HG03064 (cell line): ENCODE measurements around the gene DAP.
"Not testable (repeated sequence)": the region's sequence is repeated elsewhere in the genome, so short reads cannot be mapped to it uniquely, and the experiment has no call there.

Experiments
- ATAC-seq: cut with Tn5 transposase; IDR thresholded peaks from one replicate; pipeline ENCODE4 v1.9.1; 2021; ENCODE audit warnings: low read depth; ENCODE audit not compliant: unreplicated experiment

The DAP gene

DNA sequence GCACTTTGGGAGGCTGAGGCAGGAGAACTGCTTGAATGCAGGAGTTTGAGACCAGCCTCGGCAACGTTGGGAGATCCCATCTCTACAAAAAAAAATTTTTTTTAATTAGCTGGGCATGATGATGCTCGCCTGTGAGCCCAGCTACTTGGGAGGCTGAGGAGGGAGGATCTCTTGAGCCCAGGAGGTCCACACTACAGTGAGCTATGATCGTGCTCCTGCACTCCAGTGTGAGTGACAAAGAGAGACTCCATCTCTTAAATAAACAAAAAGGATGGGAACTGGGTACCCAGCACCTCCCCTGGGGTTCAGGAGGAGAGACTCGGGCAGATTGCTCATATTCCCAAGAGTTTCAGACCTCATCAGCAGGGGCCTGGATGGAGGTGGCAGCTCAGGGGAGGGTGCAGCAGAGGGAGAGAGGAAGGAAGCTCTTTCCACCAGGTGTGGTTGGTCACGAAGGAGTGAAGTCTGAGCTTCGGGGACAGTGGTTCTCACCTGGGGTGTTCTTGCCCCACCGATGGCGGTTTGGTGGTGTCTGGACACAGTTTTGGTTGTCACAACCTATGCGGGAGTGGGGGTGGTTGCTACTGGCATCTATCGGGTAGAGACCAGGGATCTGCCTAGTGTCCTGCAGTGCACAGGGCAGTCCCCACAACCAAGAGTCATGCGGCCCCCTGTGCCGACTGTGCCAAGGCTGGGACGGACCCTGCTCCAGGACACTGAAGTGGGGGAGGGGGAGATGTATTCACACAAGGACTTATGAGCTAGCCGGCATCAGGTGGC lies 124.5 kb downstream of the DAP start:
- ATAC-seq = no peak

DNA sequence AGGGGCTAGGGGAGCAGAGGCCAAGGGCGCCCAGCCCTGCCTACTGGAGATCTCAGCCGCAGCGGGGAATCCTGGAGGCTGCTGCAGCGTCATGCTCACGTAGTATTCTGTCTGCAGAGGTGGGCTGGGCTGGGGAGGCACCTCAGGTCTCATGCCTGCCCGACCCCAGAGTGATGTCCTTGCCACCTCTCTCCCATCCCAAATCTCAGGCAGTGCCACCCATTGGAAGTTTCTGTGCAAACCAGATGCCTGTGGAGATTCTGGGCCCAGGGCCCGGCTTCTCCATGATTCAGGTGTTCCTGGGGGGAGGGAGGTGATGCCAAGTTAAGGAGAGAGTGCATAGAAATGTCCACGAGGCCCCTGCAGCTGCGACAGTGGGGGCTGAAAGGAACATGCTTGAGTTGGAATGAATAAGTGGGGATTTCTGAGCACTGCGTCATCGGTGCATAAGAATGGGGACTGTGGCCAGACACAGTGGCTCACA lies 125.1 kb downstream of the DAP start:
- no peak for ATAC-seq

DNA sequence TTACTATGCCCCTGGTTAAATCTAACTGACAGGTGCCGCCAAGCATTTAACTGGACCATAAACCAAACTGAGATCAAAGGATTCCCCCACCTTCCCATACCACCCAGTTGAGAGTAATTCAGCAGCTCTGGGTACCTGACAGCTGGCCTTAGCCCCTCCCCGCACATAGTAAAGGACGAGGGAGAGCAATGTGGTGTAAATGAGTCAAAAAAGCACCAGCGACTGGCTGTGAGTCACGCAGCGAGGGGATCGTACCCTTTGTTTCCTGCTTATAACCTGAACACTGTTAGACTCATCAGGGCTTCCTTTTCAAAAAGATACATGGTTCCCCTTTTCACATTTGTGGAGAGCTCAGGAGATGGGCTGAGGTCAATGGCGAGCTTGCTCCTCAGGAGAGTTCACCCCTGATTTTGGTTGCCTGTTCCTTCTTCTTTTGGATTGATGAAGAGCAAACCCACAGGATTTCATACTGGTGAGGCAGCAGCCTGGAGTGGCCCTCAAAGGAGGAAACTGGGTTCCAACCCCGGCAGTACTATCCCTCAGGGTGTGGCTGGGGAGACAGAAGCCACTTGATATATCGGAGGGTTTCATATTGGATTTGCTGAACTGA lies 125.7 kb downstream of the DAP start:
- ATAC-seq = peak; percentile 59

DNA sequence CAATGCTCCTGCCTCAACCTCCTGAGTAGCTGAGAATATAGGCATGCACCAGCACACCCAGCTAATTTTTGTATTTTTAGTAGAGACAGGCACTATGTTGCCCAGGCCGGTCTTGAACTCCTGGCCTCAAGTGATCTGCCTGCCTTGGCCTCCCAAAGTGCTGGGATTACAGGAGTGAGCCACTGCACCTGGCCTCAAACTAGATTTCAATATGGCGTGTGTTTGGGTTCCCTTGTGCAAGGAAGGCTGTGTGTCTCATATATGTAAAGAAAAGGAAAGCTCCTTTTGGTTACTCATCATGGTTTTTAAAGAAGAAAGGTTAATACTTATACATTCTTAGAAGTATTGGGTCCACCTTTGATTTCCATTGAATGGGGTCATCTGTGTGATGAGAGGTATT lies 126.5 kb downstream of the DAP start:
- no peak for ATAC-seq

DNA sequence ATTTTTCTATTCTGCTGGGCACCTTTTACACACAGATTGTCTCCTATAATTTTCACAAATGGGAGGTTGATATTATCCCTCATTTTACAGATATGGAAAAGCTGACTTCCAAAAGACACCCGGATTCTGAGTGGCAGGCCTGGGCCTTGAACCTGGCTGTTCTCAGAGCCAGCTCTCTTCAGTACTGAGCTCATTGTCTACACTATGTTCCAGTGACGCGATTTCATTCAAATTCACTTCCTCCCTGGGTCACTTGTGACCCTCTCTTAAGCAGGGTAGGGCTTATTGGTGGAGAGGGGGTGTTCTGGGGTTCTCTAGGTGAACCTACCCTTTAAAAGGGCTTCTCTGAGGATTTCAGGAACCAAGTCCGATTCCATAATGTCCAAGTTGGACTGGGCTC lies 127.0 kb downstream of the DAP start:
- ATAC-seq = no peak

DNA sequence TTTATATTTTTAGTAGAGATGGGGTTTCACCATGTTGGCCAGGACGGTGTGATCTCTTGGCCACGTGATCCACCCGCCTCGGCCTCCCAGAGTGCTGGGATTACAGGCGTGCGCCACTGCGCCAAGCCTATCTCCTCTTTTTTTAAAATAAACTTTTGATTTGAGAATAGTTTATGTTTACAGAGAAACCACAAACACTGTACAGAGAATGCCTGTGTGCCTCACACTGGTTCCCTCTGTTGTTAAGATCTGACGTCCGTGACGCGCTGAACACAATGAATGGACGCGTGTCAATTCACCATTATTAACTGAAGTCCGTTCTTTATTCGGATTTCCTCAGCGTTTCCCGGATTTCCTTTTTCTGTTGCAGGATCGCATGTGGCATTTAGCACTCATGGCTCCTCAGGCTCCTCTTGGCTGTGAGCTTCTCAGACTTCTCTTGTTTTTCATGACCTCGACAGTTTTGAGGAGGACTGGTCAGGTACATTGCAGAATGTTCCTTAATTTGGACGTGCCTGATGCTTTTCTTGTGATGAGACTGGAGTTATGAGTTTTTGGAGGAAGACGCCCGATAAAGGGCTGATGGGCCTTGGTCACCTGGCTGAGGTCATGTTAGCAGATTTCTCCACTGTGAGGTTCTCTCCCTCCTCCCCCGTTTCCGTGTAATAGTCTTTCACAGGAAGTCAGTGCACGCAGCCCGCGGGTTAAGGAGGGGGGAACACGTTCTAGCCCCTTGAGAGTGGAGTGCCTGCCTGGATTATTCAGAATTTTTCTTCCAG lies 127.6 kb downstream of the DAP start:
- no peak for ATAC-seq

DNA sequence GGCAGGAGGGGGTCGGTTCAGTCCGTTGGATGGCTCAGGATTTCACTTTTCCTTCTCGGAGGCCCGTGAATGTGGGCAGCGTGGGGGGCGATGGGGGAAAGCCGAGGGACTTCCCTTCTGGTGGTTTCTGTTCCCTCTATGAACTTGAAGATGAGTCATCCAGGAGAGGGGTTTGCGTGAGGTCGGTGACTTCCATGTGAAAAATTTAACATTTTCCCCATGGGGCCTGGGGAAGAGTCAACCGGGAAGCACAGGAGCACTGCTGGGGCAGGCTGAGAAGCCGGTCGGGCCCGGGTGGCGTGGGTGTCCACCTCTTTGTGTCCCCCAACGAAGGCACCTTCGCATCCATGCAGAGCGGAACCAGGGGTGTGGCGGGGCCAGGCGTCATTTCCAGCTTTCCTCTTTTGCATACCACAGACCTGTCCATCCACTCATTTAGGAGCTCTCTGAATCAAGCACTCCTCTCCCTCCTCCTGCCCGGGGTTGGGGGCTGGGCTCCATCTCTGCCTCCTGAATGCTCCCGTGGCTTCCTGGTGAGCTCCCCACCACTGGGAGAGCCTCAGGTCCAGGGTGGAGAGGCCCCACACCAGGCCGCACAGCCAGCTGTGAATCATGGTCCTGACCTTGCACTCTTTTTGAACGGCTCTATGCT lies 128.8 kb downstream of the DAP start:
- peak; percentile 37 for ATAC-seq

DNA sequence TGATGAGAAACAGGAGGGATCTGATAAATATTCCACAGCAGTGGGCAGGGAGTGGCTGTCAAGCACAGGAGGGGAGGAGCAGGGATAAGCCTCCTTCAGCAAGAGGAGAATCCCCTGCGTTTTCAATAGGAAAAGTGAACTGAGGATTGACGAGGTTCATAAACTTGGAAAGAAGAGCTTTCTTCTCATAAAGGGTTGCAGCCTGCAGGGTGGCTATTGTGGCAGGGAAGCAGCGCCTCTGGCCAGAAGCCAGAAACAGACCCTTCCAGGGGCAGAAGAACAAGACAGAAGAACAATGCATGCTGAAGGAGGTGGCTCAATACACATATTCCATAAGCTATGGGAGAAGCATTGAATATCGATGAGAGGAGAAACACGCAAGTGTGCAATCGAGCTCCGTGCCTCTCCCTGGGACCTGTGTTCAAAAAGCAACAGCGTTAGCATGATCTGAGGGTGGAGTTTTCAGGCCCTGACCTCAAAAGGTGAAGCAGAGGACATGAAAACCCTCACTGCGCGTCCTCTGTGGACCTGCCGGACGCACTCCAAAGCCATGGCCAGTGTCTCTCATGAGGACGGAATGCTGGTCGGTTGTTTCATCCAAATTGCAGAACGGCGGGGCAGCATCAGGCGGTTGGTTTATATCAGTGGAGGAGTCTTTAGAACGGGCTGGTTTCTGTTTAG lies 129.6 kb downstream of the DAP start:
- peak; percentile 1 for ATAC-seq

DNA sequence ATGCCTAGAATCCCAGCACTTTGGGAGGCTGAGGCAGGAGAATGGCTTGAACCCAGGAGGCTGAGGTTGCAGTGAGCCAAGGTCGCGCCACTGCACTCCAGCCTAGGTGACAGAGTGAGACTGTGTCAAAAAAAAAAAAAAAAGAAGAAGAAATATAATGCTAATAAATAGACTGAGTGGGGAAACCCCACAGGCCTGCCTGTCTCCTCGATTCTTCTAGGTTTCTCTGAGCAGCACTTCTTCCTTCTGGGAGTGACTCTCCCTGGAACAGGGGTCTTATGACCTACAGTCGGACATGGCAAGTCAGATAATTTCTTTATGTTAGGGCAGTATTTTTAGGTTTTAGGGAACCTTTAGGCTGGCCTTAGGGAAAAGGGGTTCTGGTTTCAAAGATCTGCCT lies 130.3 kb downstream of the DAP start:
- not testable (repeated sequence) for ATAC-seq

DNA sequence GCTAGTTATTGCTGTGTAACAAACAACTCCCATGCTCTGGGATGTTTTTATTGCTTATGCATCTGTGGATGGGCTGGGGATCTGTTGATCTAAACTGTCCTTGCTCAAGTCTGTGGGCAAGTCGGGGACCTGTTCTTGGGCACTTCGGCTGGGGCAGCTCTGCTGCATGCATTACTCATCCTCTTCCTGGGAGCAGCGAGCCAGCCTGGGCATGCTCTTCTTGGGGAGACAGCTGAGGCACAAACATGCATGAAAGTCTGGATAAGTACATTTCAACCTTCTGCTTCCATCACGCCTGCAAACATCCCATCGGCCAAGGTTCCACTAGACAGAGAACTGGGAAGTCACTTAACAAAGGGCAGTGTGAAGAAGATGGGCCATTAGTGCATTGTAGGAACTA lies 130.9 kb downstream of the DAP start:
- ATAC-seq = no peak

DNA sequence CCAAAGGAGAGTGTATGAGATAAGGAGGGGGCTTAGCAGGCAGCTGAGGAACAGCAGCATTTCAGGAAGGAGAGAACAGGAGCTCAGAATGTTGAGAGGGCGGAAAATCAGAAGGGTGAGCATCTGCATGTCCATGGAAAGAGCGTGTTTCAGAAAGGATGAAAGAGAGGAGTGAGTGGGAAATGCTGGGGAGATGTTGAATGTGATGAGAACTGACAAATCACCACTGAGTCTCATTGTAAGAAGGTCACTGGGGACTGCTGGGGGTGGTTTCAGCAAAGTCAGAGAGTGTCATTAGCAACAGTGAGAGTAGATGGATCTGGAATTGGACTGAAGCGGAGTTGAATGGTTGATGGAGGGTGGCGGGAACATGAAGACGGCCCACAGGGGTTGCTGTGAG lies 131.4 kb downstream of the DAP start:
- no peak for ATAC-seq
